GM12878 (cell line): Measurements from ENCODE around the gene VGLL3.
"Not testable (repeated sequence)": the region's sequence is repeated elsewhere in the genome, so short reads cannot be mapped to it uniquely, and the experiment has no call there.

Experiments used
- EP300 ChIP-seq, 2 experiments: fragments of 150-350 bp in 1 of 2; IDR thresholded peaks; 2 replicates each; pipeline ENCODE4 v1.6.1; 2011 to 2012; ENCODE audit warnings: low read depth in 2 of 2, low read length in 2 of 2, borderline replicate concordance in 1 of 2, improper control_type of control experiment in 1 of 2, inconsistent platforms in 1 of 2; ENCODE audit not compliant: control insufficient read depth in 1 of 2
- EZH2 ChIP-seq: IDR thresholded peaks from 2 replicates; pipeline ENCODE4 v1.6.1; 2012; ENCODE audit warnings: low read depth, mild to moderate bottlenecking, control low read depth, inconsistent platforms, low read length, borderline replicate concordance; ENCODE audit not compliant: control insufficient read depth
- PAX5 ChIP-seq: IDR thresholded peaks from 2 replicates; pipeline ENCODE4 v1.6.1; 2011; ENCODE audit warnings: low read depth, low read length, borderline replicate concordance
- POLR2A ChIP-seq: IDR thresholded peaks from 2 replicates; pipeline ENCODE4 v1.6.1; 2011; ENCODE audit warnings: low read depth, mild to moderate bottlenecking, low read length
- POLR2AphosphoS5 ChIP-seq: IDR thresholded peaks from 2 replicates; pipeline ENCODE4 v1.6.1; 2011; ENCODE audit warnings: mild to moderate bottlenecking, low read length, inconsistent platforms
- RB1 ChIP-seq: fragments of 450-650 bp; formaldehyde crosslinking; IDR thresholded peaks from 2 replicates; pipeline ENCODE4 v1.6.1; 2017; ENCODE audit warnings: mild to moderate bottlenecking, borderline replicate concordance
- RELA ChIP-seq: fragments of 450-650 bp; IDR thresholded peaks from 2 replicates; pipeline ENCODE4 v1.8.0; 2014; ENCODE audit warnings: borderline replicate concordance; ENCODE audit not compliant: partially characterized antibody
- SUZ12 ChIP-seq: fragments of 200-600 bp; sonication (generic); IDR thresholded peaks from one replicate; pipeline ENCODE4 v1.6.1; 2018; ENCODE audit warnings: antibody characterized with exemption, mild to moderate bottlenecking; ENCODE audit not compliant: unreplicated experiment

DNA sequence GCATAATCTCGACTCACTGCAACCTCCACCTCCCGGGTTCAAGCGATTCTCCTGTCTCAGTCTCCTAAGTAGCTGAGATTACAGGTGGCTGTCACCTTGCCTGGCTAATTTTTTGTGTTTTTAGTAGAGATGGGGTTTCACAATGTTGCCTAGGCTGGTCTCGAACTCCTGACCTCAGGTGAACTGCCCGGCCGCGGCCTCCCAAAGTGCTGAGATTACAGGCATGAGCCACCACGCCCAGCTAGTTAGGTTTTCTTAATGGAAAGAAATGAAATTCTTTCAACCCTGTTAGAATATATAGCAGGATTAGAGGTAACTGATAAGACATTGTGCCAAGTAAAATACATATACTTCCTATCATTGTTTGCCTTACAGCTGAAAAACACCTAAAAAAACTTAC is 16.8 kb downstream of the VGLL3 start:
- TF ChIP-seq PAX5; RELA; SUZ12; POLR2AphosphoS5; EZH2; POLR2A; RB1; EP300 (IDR thresholded peaks at IDR 0.05; ENCODE audit: borderline replicate concordance in 1 of 2, control insufficient read depth in 1 of 2, low read depth in 2 of 2, low read length in 2 of 2): not testable (repeated sequence)
